NCI-H1436 (cell line): Measurements from ENCODE around the gene TCF7L2.

Source experiments
- DNase-seq: peaks from one replicate; lab custom pipeline; 2025; lab: John Stamatoyannopoulos, UW

Gene TCF7L2

DNA sequence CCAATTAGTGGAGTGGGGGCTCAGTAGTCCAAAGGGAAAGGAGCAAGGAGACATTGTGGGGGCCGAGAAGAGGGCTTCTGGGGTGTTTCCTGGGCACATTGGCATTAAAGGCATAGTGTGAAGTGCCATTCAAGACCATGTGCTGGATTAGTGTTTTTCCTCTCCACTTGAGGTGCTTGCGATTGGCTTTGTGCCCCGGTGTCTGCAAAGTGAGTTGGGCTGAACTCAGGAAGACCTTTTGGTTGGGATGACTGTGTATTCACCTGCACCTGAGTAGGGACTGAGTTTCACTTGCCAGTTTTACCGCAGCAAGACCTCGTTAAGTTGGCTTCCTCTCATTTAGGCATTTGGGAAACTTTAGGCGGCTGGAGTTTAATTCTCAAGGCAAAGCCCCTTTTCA, 73.0 kb downstream of the TCF7L2 start:
- DNase-seq, result no peak

DNA sequence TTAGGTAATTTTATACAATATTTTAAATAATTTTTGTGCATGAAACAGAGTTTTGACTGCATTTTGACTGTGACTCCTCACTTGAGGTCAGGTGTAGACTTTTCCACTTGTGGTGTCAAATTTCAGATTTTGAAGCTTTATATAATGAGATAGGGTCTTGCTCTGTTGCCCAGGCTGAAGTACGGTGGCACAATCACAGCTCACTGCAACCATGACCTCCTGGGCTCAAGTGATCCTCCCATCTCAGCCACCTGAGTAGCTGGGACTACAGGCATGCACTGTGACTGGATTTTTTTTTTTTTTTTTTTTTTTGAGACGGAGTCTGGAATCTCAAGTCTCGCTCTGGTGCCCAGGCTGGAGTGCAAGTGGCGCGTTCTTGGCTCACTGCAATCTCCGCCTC, 74.9 kb downstream of the TCF7L2 start:
- no peak for DNase-seq

DNA sequence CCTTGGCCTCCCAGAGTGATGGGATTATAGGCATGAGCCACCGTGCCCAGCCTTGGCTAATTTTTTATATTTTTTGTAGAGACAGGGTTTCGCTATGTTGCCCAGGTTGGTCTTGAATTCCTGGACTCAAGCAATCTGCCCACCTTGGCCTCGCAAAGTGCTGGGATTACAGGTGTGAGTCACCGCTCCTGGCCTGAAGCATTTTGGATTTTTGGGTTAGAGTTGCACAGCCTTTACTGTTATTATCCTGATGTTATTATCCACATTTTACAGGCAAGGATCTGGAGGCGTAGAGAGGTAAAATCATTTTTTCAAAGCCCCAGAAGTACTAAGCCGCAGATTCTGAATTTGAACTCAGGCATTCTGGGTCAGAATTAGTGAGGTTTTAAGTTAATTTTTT, 75.4 kb downstream of the TCF7L2 start:
- DNase-seq, result no peak

DNA sequence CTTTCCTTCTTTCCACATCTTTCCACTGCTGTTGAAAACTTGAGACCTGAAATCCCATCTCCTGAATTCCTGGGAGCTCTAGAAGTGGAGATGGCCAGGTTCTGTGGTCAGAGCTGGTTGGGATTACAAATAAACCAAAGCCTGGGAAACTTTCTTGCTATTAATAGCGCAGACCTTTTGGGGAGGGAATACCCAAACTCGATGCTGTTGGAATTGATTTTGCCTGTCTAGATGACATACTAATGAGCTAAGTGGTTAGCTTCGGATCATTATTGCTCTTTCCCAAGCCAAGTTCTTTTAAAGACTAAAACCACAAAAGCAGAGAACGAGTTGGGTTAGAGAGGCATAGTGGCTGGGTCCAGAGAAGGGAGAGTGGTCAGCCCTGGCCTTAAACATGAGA, 76.6 kb downstream of the TCF7L2 start:
- DNase-seq, result no peak

DNA sequence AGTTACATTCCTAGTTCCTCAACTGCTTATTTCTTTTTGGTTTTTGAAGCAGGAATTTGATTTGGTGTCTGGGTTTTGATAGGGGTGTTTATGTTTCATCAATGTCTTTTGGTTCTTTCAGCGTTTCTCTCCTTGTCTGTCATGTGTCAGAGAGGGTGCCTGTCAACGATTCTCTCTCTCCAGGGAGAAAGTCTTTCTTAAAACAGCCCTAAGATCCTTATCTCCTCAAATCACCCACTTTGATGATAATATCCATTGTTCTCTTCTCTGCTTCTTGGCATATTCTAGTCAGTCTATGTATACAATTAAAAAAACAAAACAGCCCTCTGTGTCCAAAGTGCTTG, 77.2 kb downstream of the TCF7L2 start:
- no peak for DNase-seq

DNA sequence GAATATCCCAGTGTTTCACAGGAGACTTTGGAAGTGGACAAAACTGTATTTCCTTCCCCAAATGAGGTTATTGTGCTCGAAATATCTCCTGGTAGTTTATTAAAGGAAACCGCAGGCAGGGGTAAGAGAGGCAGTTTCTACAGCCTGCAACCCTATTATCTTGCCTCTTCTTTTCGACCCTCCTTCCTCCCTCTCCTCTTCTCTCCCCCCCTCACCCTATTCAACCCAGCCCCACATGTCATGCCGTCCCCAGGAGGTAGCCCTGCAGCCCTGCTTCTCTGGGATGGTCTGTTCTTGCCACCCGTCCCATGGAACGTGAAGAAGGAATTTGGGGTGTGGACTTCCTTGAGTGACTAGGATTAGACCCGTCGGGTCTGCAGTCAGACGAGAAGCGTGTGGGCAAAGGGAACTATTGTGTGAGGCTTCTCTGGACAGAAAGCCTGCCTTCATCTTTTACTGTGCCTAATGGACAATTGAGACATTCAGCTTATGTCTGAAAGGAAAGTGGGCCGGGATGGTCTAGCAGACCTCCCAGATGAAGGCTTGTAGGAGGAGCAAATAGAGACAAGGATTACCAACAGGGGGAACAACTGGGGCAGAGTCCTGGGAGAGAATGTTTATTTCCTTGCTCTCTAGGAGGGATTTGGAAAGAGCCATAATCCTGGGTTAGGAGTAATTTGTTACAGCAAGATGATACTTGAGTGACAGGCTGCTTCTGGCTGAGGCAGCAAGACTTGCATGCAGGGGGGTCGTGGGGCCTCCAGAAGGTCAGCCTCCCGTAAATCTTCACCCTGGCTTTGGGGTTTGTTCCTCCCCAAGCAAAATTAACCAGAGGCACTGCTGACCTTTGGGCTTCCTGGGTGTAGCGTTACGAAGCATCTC, 77.8 kb downstream of the TCF7L2 start:
- no peak for DNase-seq

DNA sequence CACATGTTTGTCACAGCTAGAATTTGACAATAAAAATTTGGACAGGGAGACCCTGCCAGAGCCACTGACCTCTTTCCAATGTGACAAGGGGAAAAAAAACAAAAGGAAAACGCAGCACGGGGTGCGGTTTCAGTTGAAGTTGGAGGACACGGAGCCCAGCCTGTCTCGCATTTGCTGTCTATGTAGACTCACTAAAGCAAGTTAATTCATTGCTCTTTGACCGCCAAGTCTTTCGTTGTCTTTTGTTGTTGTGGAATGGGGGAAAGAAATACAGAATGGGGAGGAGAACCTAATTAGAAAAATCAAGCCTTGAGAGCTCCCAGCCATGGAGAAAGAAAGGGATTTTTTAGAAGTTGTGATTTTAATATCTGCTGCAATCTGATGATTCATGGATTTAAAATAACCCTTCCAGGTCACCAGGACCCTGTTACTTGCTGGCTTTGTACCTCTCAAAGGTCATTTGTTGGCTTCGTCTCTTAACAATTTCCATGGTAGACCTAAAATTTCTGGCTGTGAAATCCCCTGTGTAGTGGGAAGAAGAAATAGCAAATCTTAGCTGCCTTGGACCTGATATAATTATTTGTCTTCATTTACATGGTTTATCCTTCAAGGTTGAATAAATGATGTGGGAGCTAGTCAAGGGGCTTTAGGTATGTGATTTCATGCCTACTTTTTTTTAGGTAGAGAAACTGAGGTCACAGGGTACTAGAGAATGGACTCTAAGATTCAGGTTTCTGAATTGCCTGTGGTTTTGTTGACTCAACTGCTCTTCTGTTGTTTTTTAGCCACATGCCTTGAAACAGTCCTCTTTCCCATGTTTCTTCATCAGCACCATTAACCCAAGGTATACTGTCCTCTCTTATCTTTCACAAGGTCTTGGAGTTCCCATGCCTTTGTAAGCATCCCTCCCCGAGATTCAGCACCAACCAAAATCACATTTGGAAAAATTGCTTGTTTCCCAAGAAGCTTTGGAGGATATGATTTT, 78.7 kb downstream of the TCF7L2 start:
- DNase-seq, result no peak

DNA sequence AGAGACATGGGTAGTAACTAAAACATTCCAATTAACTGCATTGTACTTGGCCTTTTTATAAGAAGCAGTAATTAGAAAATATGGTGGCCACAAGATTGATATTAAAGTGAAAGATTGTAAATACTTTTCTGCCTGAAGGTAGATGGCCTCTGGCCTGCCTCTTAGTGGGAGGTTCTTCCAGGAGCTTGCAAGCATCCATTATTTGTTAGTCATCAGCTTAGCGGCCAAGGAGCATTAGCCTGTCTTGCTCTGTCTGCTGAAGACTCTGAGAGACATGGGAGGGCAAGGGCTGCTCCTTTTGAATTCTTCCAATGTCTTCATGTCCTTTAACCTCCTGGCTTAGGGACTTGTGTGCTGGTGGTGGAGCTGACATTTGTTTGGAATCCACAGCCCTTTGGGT, 80.4 kb downstream of the TCF7L2 start:
- no peak for DNase-seq

DNA sequence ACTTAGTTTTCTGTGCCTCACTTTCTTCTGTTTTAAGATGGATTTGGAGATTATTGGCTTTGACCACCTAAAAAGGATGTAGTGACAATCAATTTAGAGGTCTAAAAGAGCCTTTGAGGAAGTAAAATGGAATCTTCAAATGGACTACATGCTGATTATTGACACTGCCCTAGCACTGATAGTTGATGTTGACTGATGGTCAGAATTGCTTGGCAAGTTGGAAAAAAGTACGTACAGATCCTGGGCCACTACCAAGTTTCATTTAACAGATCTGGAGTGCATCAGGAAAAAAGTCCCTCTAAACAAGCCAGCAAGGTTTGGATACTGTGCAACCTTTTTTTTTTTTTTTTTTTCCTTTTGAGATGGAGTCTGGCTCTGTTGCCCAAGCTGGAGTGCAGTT, 81.1 kb downstream of the TCF7L2 start:
- DNase-seq, result no peak

DNA sequence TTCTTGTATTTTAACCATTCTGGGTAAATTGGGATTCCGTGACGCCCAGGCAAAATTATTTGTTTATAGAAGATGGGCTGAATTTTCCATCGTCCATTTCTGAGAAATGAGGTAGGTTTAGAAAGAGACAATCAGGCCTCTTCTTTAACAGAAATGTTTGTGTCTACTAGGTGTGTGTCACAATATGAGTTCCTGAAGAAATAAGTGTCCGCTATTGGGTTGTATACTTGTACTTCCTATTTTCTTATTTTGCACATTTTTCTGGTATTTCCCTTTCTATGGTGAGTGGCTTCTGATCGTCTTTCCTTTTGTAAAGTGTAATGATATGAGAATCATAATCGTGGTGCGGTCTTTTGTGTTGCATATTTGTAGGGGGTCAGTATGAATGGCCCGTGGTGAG, 83.9 kb downstream of the TCF7L2 start:
- no peak for DNase-seq

DNA sequence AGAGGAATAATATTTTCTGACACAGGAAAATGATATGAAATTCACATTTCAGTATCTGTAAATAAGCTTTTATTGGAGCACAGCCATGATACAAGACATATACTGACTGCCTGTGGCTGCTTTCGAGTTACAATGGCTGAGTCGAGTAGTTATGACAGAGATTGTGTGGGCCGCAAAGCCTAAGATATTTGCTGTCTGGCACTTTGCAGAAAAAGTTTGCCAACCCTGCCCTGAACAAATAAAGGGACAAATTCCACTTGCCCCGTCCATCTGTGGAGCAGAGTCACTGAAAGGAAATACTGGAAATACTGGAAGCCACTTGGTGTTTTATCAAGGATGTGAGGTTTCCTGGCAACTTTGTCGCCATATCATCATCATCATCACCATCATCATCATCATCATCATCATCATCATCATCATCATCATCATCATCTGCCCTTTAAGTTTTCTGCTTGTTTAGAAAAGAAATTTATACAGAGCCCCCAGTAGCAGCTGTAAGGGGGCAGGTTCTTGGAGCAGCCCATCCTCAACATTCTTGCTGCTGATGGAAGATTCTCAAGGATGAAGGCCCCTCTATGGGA, 85.8 kb downstream of the TCF7L2 start:
- no peak for DNase-seq

DNA sequence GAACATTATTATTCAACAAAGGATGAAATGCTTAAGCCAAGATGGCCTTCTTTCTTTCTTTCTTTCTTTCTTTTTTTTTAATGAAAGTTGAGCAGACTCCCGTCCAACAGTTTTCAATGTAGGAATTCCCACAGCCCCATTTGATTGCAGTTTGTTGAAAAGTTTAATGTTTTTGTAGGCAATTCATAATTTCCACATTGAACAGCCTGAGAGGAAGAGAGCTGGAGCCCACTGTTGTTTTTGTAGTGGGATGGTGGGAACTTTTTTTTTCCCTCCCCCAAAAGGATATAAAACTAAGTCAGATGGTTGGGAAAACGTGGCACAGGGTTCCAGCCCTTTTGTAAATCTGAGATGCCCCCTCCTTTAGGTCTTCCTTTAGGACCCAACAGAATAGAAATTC, 86.6 kb downstream of the TCF7L2 start:
- DNase-seq, result no peak

DNA sequence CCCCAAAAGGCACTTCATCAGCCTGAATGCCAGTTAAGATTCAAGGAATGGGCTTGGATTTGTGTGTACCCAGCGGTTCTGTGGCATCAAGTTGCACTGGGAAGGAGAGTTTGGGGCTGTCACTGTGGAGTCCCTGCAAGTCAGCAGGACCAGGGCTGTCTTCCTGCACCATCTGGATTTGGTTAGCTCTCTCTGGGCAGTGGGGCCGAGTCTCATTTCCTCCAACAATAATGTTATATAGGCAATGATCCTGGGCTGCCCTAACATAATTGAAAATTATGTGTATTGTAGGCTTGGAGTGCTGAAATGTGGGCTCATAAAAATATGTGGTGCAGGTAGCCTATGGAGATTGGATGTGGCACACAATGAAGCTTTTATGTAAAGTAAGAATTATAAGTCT, 87.2 kb downstream of the TCF7L2 start:
- DNase-seq, result no peak

DNA sequence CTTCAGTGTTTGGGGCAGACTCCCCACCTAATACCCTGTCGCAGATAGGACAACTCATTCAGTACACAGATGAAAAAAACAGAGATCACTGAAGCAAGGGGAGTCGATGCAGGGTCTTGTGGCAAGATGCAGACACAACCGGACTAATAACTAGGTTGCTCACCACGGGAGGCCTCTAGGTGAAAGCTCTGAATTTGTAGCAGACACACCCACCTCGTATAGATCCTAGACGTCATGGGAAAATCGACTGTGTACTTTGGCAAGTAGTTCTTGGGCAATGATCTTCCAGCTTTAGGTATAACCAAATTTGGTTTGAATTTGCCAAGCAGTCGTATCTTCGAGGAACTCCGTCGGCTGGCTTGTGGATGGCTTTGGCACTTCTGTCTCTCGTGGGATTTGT, 88.1 kb downstream of the TCF7L2 start:
- DNase-seq, result no peak

DNA sequence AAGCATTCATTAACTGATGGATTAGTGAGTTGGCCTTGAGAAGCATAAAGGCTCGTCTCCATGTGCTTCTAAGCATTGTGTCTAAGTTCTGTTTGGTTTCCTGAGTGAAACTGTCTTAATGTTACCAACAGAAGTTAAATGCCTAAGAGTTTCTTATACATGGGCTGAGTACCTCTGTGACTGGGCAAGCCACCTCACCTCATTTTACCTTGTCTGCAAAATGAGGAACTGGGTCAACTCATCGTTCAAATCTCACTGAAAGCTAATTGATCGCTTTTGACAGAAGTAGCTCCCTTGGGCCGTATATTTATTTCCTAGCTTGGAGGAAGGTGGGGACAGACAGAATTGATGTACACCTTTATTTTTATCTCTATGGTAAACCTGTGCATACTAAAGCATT, 88.9 kb downstream of the TCF7L2 start:
- no peak for DNase-seq

DNA sequence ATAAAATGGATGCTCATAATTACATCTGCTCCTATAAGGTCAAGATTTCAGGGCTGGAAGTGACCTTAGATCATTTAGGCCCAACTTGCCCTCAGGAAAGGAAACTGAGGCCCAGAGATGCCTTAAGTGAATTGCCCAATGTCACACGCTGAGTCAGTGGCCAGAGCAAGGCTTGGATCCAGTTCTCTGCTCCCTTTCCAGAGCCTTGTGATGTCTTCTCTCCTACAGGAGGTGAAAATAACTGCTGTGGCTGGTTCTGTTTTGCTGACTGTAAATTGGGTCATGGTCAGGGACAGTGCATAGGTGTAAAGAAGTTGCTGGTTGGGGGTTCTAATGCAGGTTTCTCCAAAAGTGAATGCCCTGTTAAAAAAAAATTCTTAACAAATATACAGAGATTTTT, 91.3 kb downstream of the TCF7L2 start:
- no peak for DNase-seq

DNA sequence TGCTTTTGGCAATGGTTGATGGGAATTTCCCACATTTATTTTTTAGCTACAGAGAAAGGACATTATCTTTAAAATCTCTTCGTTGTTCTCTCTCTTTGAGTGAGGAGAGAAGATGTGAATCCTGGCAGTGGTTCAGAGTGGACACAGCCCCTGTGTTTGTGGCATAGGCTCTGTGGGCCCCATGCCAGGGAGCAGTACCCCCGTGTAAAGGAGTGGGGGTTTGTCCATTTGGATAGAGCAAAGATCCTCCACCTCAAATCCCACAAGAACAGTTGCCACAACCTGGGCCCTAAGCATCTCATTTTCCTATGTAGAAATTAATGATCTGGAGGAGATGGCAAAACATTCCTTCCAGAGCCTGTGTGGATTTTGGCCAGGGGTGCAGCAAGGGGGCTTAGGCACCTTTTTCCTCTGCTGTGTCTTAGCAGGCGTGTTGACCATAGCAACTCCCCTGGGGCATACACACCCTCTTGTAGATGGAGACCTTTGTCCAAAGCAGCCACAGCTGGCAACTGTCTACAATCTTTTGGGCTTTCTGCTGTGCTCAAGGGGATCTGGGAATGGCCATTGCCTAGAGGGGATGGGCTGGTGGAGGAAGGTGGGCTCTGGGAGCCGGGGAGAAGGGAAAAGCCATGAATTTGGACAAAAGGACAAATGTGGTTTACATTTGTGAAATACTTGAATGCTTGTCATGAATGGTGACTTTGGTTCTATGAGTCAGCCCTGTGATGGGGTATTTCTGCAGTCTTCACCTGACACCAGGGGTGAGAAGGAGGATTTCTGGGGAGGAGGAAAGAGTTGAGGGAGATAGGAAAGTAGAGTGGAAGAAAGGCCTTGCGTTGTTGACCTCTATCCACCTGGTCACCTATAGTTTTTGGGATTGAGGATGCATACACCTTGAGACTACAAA, 92.0 kb downstream of the TCF7L2 start:
- no peak for DNase-seq

DNA sequence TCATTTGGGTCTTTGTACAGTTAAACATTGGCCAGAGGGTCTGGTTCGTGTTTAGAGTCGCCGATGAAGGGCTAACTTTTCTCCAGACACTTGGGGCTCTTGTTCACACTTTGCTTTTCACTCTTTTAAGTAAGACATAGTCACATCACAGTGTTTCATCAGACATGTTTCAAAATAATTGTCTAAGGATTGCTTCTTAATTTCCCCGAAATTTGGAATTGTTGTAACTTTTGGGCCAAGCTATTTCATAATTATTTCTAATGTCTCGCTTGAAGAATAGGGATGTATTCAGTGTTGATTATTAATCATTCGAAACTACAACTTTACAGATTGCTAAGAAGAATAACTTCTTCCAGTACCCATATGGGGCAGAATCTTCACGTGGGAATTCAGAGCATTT, 92.8 kb downstream of the TCF7L2 start:
- no peak for DNase-seq

DNA sequence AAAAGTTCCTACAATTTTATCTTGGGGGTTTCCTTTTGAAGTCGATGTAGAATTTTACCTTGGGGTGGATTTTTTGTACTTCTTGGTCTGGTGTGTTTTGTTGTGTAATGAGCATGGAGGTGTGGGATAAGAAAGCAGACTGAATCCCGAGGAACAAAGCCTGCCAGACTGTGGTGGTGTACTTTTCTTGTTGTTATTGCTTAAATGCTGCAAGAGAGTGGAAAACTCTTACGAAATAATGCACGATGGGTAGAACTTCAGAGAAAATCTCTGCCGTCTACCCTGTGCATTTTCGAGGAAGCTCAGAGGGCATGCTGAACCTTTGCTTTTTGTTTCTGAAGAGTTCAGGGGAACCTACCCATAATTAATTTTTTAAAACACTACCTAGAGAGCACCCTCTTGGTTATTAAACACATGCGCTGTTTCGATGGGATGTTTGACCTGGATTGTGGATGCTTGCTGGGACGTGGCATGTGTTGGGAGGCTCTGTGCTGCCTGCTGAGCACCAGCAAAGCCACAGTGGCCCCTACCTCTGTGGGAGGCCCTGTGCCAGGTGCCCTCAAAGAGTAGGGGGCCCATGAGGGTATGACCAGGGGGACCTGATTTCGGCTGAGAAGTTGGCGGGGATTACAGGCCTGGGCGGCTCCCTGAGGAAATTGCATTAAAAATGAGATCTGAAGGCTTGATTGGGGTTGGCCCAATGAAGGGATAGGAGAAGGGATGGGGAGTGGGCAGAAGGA, 94.1 kb downstream of the TCF7L2 start:
- DNase-seq, result no peak

DNA sequence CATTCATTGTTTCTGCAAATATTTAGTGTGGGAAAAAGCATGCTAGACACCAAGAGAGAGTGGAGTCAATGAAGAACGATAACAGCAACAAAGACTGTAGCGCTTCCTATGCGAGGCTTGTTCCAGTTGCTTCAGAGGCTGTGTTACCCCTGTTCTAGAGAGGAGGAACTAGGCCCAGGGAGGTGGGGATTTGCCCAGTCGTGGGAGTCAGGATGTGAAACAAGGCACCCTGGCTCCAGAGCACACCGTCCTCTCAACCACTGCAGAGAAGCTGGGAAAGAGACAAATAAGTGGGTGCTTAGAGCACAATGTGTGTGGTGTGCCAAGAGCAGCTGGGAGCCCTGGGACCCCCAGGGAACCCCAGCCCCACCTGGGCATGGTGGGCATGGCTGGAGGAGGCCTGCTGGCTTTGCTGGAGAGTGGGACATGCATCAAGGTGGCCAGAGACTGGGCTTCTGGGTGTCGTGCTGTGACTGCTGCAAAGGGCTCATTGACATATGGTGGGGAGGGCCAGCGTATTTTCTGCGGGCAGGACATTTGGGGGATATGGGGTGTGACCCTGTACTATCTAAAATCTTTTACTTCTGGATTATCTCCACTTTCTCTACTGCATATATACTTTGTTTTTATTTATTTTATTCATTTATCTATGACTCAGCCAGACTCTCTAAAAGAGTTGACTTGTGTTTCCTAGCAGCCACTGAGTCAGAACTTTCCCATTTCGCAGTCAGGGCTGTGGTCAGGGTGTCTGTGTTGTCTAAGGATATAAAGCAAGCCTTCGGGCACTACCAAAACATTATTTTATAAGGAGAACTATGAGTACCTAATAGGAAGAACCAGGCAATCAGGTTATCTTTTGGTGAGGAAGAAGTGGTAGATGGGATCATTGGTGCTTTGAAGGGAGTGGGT, 95.4 kb downstream of the TCF7L2 start:
- no peak for DNase-seq
